ENCODE data around the gene POU4F2. TPM values are rescaled to one million over a fixed set of nuclear protein-coding genes. Genes with fewer than 3 reads are reported as not detected.

Gene POU4F2
- total RNA-seq, 1 donor from 2014 or later, result not detected

DNA sequence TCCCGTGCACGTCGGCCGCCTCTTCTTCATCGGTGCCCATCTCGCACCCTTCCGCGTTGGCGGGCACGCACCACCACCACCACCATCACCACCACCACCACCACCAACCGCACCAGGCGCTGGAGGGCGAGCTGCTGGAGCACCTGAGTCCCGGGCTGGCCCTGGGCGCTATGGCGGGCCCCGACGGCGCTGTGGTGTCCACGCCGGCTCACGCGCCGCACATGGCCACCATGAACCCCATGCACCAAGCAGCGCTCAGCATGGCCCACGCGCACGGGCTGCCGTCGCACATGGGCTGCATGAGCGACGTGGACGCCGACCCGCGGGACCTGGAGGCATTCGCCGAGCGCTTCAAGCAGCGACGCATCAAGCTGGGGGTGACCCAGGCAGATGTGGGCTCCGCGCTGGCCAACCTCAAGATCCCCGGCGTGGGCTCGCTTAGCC is 1.4 kb downstream of the POU4F2 start:
- Histone ChIP-seq H3K9ac (no peak overlapping the region), H2AFZ (replicated peaks) (no peak overlapping the region), H3K27me3 (peaks cover 100% of the 10 kb centered on the region), H3K4me1 (peaks cover 9% of the 10 kb centered on the region), H3K79me2 (ENCODE audit: low read depth) (no peaks in the 10 kb centered on the region), H4K20me1 (ENCODE audit: low read depth) (peaks cover 88% of the 10 kb centered on the region), H3K27ac (no peak overlapping the region), H3K36me3 (no peaks in the 10 kb centered on the region), H3K4me2 (peak overlapping the region; percentile 59), H3K4me3 (no peak overlapping the region), H3F3A (ENCODE audit: low read depth) (peaks cover 10% of the 10 kb centered on the region), H3K9me3 (ENCODE audit: low read depth) (no peaks in the 10 kb centered on the region)
- no peaks in the 10 kb centered on the region for H3K36me3 Mint-ChIP-seq
- peaks cover 2% of the 10 kb centered on the region for H3K9me3 Mint-ChIP-seq
- H3K27ac Mint-ChIP-seq, result no peak overlapping the region
- H3K27me3 Mint-ChIP-seq (ENCODE audit: insufficient read depth, low read depth), result peaks cover 90% of the 10 kb centered on the region
- TF ChIP-seq EZH2phosphoT487 (IDR thresholded peaks at IDR 0.05) (no peak), EZH2 (IDR thresholded peaks at IDR 0.05) (peak; percentile 97)
- TF ChIP-seq, protein P1, sequence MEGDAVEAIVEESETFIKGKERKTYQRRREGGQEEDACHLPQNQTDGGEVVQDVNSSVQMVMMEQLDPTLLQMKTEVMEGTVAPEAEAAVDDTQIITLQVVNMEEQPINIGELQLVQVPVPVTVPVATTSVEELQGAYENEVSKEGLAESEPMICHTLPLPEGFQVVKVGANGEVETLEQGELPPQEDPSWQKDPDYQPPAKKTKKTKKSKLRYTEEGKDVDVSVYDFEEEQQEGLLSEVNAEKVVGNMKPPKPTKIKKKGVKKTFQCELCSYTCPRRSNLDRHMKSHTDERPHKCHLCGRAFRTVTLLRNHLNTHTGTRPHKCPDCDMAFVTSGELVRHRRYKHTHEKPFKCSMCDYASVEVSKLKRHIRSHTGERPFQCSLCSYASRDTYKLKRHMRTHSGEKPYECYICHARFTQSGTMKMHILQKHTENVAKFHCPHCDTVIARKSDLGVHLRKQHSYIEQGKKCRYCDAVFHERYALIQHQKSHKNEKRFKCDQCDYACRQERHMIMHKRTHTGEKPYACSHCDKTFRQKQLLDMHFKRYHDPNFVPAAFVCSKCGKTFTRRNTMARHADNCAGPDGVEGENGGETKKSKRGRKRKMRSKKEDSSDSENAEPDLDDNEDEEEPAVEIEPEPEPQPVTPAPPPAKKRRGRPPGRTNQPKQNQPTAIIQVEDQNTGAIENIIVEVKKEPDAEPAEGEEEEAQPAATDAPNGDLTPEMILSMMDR (IDR thresholded peaks at IDR 0.05), result no peak
- H3K4me3 Mint-ChIP-seq, result peak overlapping the region; percentile 82
- DNase-seq (ENCODE audit: low spot score), result no peak
- H3K4me1 Mint-ChIP-seq, result peaks cover 33% of the 10 kb centered on the region

DNA sequence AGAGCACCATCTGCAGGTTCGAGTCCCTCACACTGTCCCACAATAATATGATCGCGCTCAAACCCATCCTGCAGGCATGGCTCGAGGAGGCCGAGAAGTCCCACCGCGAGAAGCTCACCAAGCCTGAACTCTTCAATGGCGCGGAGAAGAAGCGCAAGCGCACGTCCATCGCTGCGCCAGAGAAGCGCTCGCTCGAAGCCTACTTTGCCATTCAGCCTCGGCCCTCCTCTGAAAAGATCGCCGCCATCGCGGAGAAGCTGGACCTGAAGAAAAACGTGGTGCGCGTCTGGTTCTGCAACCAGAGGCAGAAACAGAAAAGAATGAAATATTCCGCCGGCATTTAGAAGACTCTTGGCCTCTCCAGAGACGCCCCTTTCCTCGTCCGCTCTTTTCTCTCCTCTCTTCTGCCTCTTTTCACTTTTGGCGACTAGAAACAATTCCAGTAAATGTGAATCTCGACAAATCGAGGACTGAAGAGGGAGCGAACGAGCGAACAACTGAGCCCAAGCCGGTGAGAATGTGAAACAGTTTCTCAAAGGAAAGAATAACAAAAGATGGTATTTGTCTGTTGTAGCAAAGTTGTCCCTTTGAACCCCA is 1.9 kb downstream of the POU4F2 start:
- Histone ChIP-seq H3K9me3 (ENCODE audit: low read depth) (no peaks in the 10 kb centered on the region), H3K27me3 (peaks cover 100% of the 10 kb centered on the region), H2AFZ (replicated peaks) (no peak overlapping the region), H3K4me3 (no peak overlapping the region), H3F3A (ENCODE audit: low read depth) (peaks cover 11% of the 10 kb centered on the region), H4K20me1 (ENCODE audit: low read depth) (peaks cover 92% of the 10 kb centered on the region), H3K36me3 (no peaks in the 10 kb centered on the region), H3K79me2 (ENCODE audit: low read depth) (no peaks in the 10 kb centered on the region), H3K27ac (no peak overlapping the region), H3K4me2 (peak overlapping the region; percentile 59), H3K4me1 (peaks cover 9% of the 10 kb centered on the region), H3K9ac (no peak overlapping the region)
- H3K4me1 Mint-ChIP-seq, result peaks cover 33% of the 10 kb centered on the region
- DNase-seq (ENCODE audit: low spot score), result peak; percentile 69
- peaks cover 88% of the 10 kb centered on the region for H3K27me3 Mint-ChIP-seq (ENCODE audit: insufficient read depth, low read depth)
- peak; percentile 91 for TF ChIP-seq EZH2phosphoT487 (IDR thresholded peaks at IDR 0.05)
- peak; percentile 98 for TF ChIP-seq EZH2 (IDR thresholded peaks at IDR 0.05)
- TF ChIP-seq, protein P1 (IDR thresholded peaks at IDR 0.05), result no peak
- no peaks in the 10 kb centered on the region for H3K36me3 Mint-ChIP-seq
- no peak overlapping the region for H3K27ac Mint-ChIP-seq
- peak overlapping the region; percentile 77 for H3K4me3 Mint-ChIP-seq
- H3K9me3 Mint-ChIP-seq, result peaks cover 2% of the 10 kb centered on the region

DNA sequence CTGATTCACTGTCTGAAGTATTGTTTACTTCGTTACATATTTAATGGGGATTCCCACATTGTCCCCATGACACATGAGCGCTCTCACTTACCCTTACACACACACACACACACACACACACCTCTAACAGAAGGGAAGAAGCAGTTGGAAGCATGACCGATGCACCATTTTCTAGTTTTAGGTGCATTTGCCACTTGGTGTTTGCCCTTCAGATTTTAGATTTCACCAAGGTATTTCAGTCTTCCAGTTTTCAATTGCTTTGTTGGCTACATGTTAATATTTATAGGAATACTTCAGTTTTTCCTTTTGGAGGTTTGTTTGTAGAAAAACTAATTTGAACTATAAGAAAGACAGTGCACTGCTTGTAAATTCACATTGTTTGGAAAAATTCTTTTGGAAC is 3.1 kb downstream of the POU4F2 start:
- H3K36me3 Mint-ChIP-seq, result no peaks in the 10 kb centered on the region
- H3K27ac ChIP-seq, result no peak overlapping the region
- H3K9me3 ChIP-seq (ENCODE audit: low read depth), result no peaks in the 10 kb centered on the region
- no peak overlapping the region for H3K4me3 ChIP-seq
- no peak overlapping the region for H3K27ac Mint-ChIP-seq
- H3K36me3 ChIP-seq, result no peaks in the 10 kb centered on the region
- H3K27me3 ChIP-seq, result peaks cover 100% of the 10 kb centered on the region
- H2AFZ ChIP-seq (replicated peaks), result no peak overlapping the region
- no peak for DNase-seq (ENCODE audit: low spot score)
- TF ChIP-seq EZH2phosphoT487 (IDR thresholded peaks at IDR 0.05) (no peak), EZH2 (IDR thresholded peaks at IDR 0.05) (no peak)
- TF ChIP-seq, protein P1 (IDR thresholded peaks at IDR 0.05), result no peak
- H3K4me3 Mint-ChIP-seq, result peak overlapping the region; percentile 8
- peaks cover 93% of the 10 kb centered on the region for H4K20me1 ChIP-seq (ENCODE audit: low read depth)
- peaks cover 29% of the 10 kb centered on the region for H3K4me1 Mint-ChIP-seq
- no peaks in the 10 kb centered on the region for H3K79me2 ChIP-seq (ENCODE audit: low read depth)
- no peak overlapping the region for H3K9ac ChIP-seq
- H3K4me1 ChIP-seq, result peaks cover 9% of the 10 kb centered on the region
- peaks cover 87% of the 10 kb centered on the region for H3K27me3 Mint-ChIP-seq (ENCODE audit: insufficient read depth, low read depth)
- no peak overlapping the region for H3K4me2 ChIP-seq
- peaks cover under 1% of the 10 kb centered on the region for H3K9me3 Mint-ChIP-seq
- peaks cover 19% of the 10 kb centered on the region for H3F3A ChIP-seq (ENCODE audit: low read depth)
